ENCODE results near the gene VPS33B. TPM values are rescaled to one million over a fixed set of nuclear protein-coding genes. Genes with fewer than 3 reads are reported as not detected.

The VPS33B gene
- total and polyA plus RNA-seq, 2 of the 8 experiments (the other 6 are each of a cell fraction or from before 2014, with no cell fraction given): 11.8 to 17.3 TPM

- H2AK5ac ChIP-seq (ENCODE audit: low read depth, low read length): no peak overlapping the region
- H3K36me3 ChIP-seq (ENCODE audit: control insufficient read depth in 2 of 4, insufficient read depth in 4 of 4, low read length in 3 of 4): peaks cover 35 to 86% (median 69%) of the 10 kb centered on the region in 4 experiments
- H3K14ac ChIP-seq (ENCODE audit: insufficient read length): no peak overlapping the region
- H2BK20ac ChIP-seq (ENCODE audit: low read length): no peak overlapping the region
- ChIA-PET POLR2A (ENCODE audit: partially characterized antibody) (interaction anchor here (1.2 to 1.4 kb wide), 2 partner anchors 18 to 145 kb away, joined by 3 read pairs; no protein-coding TSS in a partner anchor), CTCF (ENCODE audit: partially characterized antibody) (interaction anchor here (0.6 to 1.5 kb wide), 3 partner anchors 8 to 19 kb away, joined by 3 to 5 read pairs (median 3); no protein-coding TSS in a partner anchor)
- no peak overlapping the region for H3K4ac ChIP-seq (replicated peaks; ENCODE audit: insufficient read length, low read depth, low read length)
- H2AFZ ChIP-seq (ENCODE audit: low read length): no peak overlapping the region
- H4K91ac ChIP-seq (replicated peaks; ENCODE audit: insufficient read length, low read length): no peak overlapping the region
- no peaks in the 10 kb centered on the region for H3K9me3 ChIP-seq (ENCODE audit: insufficient read depth in 2 of 2, low read depth in 1 of 2, low read length in 1 of 2)
- H3K27me3 ChIP-seq (replicated peaks in 1 of 4; ENCODE audit: control insufficient read depth in 3 of 4, extremely low read depth in 1 of 4, insufficient read depth in 3 of 4, low read length in 3 of 4): no peaks in the 10 kb centered on the region
- no peak overlapping the region for H4K5ac ChIP-seq (ENCODE audit: insufficient read length, low read depth, low read length)
- H2BK15ac ChIP-seq (ENCODE audit: low read length): no peak overlapping the region
- peaks cover 3 to 5% of the 10 kb centered on the region in 2 experiments for H4K20me1 ChIP-seq (replicated peaks in 1 of 2; ENCODE audit: control insufficient read depth in 1 of 2, insufficient read depth in 2 of 2, low read length in 2 of 2)
- H3K4me3 ChIP-seq (ENCODE audit: extremely low read depth in 1 of 4, insufficient read depth in 2 of 4, low read depth in 3 of 4, low read length in 4 of 4): no peak overlapping the region
- no peak for TF ChIP-seq MAFK (IDR thresholded peaks at IDR 0.05; ENCODE audit: low read depth, low read length)
- TF ChIP-seq CHD2 (IDR thresholded peaks at IDR 0.05; ENCODE audit: low read length): no peak
- TF ChIP-seq RXRA (IDR thresholded peaks at IDR 0.05; ENCODE audit: insufficient read depth, low read depth, low read length): no peak
- no peak for TF ChIP-seq SAP30 (IDR thresholded peaks at IDR 0.05; ENCODE audit: insufficient read depth, insufficient replicate concordance, low read length)
- no peak for TF ChIP-seq MAX (IDR thresholded peaks at IDR 0.05)
- TF ChIP-seq USF2 (IDR thresholded peaks at IDR 0.05; ENCODE audit: low read length): no peak
- H3K23ac ChIP-seq (ENCODE audit: insufficient read length): no peak overlapping the region
- no peak overlapping the region for H3K56ac ChIP-seq (replicated peaks; ENCODE audit: insufficient read length, low read depth, low read length)
- H2BK12ac ChIP-seq (ENCODE audit: low read depth, low read length): no peak overlapping the region
- H3K79me1 ChIP-seq (ENCODE audit: low read depth, low read length): no peaks in the 10 kb centered on the region
- H3K18ac ChIP-seq (ENCODE audit: extremely low read depth, low read length): no peak overlapping the region
- no peak for FAIRE-seq
- no peak for DNase-seq (ENCODE audit: low read depth in 1 of 2, low spot score in 2 of 2)
- no peaks in the 10 kb centered on the region for H3K4me1 ChIP-seq (replicated peaks in 1 of 4; ENCODE audit: control insufficient read depth in 3 of 4, insufficient read depth in 4 of 4, low read length in 3 of 4)
- no peak overlapping the region for H2BK120ac ChIP-seq (replicated peaks; ENCODE audit: low read depth, low read length)
- no peaks in the 10 kb centered on the region for H3K79me2 ChIP-seq (ENCODE audit: control insufficient read depth in 1 of 2, insufficient read depth in 2 of 2, low read length in 2 of 2)
- H2BK5ac ChIP-seq (ENCODE audit: low read depth, low read length): no peak overlapping the region
- H3K23me2 ChIP-seq (ENCODE audit: low read depth, low read length): no peaks in the 10 kb centered on the region
- 88% methylated on average over 8 of the region's 21 CpGs; no CpG with 5 or more reads in 1 of the 2 experiments for WGBS, 2 experiments (ENCODE audit: extremely low coverage in 1 of 2, insufficient coverage in 1 of 2, insufficient read length in 1 of 2, insufficient replicate concordance in 2 of 2, low coverage in 1 of 2, low lambda C conversion rate in 2 of 2, missing lambda C conversion rate in 1 of 2)
- H3K4me2 ChIP-seq (ENCODE audit: insufficient read depth in 1 of 2, low read depth in 2 of 2, low read length in 2 of 2): no peak overlapping the region
- no peak overlapping the region for H3K9ac ChIP-seq (replicated peaks in 1 of 4; ENCODE audit: extremely low read depth in 1 of 4, low read depth in 3 of 4, low read length in 3 of 4)
- no peak overlapping the region for H4K8ac ChIP-seq (ENCODE audit: extremely low read depth, insufficient read depth, low read length)
- no peak overlapping the region for H3K27ac ChIP-seq (ENCODE audit: low read depth, low read length)
These were observed 48.2 kb downstream of the VPS33B start for GRCh38 chr15:90974216-90974615.

Data from H1 (cell line).